NCI-H69 (cell line): ENCODE measurements around the gene SLIT3.
A peak's percentile ranks its signal among the peaks of the same experiment; 100 is the strongest.

Experiments used
- DNase-seq: peaks from one replicate; lab custom pipeline; 2025; lab: John Stamatoyannopoulos, UW

Gene SLIT3

DNA sequence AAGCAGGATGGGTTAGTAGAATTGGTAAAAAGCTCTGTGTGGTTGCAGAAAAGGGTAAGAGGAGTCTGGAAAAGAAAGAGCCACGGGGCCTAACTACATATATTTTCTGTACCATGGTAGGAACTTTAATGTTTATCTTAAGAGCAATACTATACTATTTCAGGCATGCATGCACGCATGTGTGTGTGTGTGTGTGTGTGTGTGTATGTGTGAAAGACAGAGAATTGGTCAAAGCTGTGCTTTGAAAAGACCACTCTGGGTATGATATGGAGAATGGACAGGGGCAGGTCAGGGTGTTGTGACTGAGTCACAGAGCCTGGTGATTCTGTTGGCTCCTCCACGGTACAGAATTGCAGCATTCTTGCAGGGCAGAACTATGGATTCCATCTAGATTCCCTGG is 339.3 kb downstream of the SLIT3 start:
- DNase-seq: no peak

DNA sequence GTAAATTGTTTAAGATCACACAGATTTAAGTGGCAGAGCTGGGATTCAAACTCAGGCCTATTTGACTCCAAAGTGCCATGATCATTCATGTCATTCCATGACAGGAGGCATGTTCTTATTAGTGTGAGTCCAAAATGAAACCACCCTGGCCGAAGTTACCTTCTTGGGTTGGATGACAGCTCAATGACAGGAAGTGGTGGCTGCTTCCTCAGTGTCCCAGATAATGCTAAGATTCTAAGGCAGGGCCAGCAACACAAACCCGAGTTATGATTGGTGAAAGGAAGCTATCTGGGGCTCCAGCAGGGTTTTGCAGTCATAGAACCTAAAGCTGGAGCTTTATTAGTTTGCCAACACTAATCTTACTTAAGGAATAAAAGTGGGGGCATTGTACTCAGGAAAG is 340.4 kb downstream of the SLIT3 start:
- DNase-seq: no peak

DNA sequence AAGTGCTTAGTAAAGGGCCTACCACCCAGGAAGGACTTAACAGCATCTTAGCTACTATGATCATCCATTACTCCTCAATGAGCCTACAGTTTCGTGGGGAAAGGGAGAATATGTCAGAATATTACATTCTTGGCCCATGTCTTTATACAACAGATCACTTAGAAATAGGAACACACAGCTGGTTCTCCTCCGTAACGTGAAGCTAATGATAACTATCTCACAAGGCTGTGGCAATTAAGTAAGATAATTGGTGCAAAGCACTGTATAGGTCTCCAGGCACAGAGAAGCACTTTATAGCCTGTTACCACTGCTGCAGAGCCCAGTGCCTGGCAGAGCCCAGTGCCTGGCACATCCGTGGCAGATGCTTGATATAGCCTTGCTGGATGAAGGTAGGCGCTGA is 347.6 kb downstream of the SLIT3 start:
- no peak for DNase-seq

DNA sequence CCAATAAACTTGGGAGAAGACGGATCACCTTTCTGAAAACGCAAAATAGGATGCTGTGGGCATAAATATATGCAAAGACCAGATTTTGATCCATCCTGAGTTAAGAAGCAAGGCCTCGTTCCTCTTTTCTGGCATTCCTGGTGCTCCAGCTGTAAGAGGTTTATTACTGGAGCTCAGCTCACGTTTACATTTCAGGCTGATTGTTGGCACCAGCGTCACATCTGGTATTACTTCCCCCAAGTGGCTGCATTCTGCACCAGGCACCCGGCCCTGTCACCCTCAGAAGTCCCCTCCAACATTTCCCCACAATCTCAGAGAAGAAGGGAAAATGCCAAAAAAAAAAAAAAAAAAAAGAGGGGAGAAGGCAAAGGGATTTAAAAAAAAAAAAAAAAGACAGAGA is 348.7 kb downstream of the SLIT3 start:
- DNase-seq: no peak

DNA sequence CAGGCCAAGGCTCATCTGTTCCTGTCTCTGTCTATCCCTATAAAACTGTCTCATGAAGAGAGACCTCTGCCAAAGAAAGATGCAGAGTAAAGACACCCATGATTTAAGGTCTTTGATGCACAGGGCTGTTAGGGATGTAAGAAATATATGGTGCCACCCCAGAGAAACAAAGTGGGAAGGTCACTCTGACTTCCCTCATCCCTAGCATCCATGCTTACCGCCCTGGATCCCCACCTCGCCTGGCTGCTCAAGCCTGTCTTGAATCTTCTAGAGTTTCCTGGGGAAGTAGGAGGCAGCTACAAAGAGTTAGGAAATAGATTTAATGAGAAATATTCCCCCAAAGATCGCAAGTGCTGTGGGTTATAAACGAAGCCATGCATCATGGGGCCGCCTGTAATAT is 349.2 kb downstream of the SLIT3 start:
- no peak for DNase-seq

DNA sequence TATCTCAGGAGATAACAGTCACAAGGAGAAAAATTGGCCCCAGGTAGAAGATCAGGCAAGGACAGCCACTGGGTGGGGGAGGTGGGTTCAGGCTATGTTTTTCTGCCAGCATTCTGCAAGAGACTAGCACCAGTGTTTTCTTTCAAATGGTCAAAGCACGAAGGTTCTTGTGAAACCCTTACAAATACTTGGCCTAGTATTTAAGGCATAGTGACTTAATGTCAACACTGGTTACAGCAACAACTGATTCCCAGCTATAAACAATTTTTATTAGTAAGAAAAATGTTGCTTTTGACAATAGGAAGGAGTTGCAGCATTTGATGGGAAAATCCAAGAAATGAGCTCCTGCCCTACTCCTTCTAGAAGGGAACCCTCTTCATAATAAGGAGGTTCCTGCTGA is 349.6 kb downstream of the SLIT3 start:
- DNase-seq: no peak

DNA sequence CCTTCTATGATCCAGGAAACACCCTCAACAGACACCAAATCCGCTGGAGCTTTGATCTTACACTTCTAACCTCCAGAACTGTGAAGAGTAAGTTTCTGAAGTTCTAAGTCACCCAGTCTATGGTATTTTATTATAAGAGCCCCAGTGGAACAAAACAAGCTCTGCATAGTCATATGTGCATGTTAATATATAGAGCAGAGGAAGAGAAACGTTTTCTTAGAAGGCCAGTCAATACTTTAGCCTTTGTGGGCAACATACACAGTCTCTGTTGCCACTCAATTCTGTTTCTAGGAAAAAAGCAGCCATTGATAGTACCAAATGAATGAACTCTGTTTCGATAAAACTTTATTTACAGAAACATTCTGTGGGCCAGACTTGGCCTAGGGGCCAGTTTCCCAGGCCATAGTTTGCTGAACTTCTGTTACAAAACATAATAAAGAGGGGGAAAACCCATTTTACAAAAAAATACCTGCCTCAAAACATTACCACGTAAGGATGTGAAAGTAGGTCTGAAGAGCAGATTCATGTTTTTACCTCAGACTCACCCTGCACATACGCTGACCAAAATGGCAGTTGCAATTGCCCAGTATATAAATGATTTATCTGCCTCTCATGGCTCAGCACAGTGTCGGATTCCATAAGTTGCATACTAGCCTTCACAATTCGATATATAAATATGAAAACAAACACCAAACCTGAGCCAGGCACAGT is 350.5 kb downstream of the SLIT3 start:
- DNase-seq: no peak

DNA sequence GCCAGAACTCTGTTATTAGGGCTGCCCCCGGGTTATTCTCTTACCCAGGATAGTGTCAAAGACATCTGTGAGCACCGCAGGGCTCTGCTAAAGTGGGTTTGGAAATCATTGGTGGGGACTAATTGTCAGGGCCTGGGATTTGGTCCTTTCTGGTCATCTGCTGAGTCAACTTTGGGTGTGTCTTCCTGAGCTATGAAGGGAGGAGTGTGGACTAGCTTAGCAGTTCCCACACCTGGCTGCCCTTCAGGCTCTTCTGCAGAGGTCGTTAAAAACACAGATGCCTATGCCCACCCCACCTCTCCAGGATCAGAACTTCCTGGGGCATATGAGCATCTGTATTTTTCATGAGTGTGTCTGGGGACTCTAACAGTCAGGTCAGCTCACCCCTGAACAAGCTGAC is 352.2 kb downstream of the SLIT3 start:
- no peak for DNase-seq

DNA sequence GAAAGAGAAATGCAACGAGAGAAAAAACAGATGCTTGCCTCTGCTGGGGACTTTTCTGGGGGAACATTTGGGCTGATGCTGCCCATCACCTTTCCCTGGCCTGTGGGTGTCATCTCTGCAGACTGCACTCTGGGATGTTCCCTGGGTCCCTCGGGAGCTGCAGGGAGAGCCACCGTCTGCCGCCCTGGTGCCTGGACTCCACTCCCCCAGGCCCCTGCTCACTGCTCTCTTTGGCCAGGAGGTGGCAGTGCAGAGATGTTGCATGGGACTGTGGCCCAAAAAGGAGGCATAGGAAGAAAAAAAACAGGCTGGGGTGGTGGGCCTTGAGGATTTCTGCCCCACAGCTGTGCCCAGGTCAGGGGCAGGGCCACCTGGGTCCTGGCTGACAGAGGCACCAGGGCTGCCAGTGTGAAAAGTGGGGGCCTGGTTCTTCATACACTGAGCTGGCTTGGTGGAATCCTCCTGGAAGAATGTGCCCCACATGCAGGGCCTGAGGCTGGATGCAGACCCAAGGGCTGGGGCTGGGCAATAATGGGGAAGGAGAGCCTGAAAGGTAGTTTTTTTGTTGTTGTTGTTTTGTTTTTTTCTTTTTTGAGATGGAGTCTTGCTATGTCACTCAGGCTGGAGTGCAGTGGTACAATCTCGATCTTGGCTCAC is 353.6 kb downstream of the SLIT3 start:
- DNase-seq: peak; percentile 55

DNA sequence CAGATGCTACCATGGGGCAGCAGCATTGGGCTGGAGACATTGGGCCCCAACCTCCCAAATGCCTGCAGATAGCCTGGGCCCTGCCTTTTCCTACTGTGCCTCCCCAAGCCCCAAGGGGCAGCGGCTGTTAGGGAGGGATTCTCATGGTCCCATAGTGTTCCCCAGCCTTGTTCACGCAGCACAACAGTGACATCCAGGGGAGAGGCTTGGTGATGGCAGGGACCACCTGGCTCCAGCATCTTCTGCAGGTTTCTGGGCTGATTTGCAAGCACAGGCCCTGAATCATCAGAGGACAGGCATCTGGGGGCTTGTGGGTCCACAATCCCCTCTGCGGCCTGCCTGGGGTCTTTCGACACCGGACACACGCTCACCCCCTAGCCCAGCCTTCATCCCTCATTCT is 354.6 kb downstream of the SLIT3 start:
- DNase-seq: peak; percentile 45

DNA sequence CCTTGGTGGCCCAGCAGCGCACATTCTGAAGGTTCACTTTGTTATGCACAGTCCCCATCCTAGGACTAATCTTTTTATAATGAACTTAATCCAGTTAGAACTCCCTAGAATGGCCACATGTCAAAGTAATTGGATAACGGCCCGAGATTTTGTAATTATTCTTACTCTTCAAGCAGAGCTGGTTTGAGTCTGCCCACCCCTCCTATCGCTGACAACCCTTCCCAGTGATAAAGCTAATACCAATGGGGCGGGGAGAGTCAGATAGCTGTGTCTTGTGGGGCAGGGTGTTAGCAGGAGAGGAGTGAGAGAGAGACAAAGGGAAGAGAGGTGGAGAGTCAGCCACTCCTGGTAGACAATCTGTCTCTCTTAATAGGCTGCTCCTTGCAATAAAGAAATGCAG is 356.9 kb downstream of the SLIT3 start:
- DNase-seq: peak; percentile 51

DNA sequence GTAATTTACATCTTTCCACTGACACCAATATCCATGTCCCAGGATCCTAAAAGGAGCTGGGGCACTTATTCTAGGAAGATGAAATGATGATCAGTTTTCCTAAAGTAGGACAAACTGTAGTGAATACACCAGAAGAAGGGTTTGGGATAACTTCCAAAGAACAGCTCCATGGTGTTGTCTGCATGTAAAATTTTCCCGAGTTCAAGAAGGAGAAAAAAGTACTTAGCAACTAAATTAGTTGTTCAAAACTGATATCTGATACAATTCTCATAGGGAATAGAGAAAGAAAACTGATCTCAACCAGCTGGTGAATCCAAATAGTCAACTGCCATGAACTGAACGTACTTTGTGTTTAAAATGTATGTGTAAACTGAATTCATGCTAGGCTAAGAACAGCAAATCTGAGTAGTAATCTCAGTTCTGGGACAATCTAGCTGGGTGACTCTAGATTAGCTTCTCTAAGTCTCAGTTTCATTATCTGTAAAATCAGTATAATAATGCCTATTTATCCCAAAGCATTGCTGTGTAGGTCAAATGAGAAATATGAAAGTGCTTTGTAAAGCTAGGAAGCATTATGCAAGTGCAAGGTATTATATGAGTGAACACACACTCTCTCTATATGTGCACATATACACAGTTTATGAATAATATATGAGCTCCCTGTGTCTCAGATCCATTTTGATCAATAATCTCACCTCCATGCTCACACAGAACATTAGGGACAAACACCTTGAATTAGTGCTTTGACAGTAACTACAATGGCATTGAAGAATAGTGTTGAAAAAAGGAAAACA is 357.7 kb downstream of the SLIT3 start:
- DNase-seq: no peak

DNA sequence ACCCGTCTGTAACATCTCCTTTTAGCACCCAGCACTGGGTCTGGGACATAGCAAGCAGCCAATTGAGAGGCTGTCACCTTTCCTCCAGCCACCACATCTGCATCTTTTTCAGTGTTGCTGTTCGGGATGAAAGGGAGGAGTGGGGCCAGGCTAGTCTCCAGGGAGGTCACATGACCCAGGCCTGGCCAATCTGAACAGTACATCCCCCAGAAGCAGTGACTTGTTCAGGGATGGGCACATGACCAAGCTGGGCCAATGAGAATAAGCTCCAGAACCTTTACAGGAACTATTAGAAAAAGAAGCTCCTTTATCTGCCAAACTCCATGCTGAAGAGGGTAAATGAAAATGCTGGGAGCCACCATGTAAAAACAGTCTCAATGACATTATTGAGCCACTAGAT is 359.0 kb downstream of the SLIT3 start:
- no peak for DNase-seq

DNA sequence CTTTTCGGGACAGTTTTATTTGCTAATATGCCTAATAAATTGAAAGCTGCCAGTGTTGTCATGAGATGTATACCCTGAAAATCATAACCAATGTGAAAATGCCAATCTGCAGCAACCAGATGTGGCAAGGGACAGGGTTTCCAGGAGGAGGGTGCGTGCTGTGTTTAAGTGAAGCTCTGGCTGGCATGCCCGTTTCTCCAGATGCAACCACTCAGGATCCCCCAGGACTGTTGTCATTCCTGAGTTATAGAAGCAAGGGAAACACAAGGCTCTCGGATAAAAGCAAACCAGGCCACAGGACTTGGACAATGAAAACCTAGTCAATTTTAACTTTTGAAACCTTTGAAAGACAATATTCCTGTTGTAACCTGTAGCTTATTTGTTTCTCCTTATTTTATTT is 360.2 kb downstream of the SLIT3 start:
- DNase-seq: peak; percentile 21

DNA sequence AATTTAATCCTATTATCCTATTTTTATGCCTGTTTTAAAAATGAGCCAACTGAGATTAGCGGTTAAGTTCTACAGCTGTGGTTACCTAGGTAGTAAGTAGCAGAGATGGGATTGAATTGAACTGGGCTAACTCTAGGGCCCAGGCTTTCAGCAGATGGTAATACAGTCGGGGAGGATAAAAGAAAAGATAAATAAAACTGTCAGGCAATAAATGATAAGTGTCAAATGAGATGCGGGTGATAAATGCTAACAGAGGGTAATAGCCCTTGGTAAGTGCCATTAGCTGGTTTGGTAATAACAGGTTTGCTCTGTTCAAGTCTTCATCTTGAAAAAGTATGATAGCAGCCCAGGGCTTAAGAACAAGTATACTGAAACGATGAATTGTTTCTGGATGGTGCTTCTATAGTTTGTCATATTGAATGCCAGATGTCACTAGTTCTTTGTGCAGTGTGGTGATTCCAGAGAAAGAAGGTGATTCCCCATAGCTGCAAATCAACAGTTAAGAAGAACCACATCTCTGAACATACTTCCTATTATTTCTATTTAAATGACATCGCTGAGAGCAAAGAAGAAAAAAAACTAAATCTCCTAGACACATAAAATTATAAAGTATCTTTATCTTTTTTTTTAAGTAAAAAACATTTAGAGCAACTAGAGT is 360.9 kb downstream of the SLIT3 start:
- peak; percentile 88 for DNase-seq

DNA sequence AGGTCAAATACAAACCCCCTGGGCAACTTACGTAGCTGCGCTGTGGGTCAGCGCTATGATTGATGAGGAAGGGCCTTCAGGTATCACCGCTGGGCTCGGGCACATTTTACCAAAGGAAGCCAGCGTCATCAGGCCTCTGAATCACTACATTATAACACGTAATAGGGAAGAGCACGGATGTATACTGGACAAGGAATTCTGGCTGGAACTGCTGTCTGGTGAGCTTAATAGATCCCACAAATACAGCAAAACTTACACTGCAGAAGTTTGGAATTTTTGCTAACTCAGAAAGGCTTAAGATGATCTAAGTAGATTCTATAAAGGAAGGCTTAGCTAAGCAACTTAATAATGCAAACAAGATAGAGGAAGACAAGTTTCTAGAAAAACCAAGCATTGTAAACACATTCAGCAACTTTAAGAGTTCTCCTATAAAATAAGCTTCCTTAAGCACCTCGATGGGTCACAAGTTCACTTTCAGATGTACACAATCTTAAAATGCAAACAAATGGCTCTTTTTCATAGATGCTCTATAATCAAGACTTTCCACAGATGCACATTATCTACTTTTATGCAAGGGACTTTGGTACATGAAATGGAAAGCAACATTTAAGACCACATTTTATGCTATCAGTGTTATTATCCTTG is 361.7 kb downstream of the SLIT3 start:
- DNase-seq: no peak

DNA sequence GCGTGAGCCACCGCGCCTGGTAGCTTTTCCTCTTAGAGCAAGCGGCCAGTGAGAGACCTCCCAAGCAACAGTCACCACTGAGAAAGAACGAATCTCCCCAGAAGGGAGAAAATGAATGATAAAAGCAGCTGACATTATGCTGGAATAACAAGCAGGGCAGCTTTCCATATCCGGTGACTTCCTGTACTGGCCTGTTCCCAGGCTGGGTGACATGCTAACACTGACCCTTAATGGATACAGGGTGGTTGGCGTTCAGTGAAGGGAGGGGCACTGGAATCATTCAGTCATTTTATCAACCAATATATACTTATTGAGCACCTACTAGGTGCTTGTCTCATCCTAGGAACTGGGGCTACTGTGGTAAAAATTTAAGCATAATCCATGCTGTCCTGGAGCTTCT is 364.4 kb downstream of the SLIT3 start:
- no peak for DNase-seq

DNA sequence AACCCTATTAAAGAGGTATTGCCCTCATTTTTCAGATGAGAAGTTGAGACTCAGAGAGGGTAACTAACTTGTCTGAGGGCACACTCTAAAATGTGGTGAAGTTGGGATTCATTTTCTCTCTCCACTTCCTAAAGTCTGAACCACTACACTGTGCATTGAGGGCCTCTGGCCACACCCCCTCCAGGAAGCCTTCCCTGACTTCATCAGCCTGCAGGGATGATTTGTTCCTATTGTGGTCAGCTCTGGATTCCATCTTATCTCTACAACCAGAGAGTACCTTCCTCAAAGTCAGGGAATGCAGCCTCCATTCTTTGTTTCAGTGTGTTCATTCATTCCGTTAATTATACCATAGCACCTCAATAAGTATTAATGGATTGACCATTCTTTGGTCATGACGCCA is 365.8 kb downstream of the SLIT3 start:
- no peak for DNase-seq

DNA sequence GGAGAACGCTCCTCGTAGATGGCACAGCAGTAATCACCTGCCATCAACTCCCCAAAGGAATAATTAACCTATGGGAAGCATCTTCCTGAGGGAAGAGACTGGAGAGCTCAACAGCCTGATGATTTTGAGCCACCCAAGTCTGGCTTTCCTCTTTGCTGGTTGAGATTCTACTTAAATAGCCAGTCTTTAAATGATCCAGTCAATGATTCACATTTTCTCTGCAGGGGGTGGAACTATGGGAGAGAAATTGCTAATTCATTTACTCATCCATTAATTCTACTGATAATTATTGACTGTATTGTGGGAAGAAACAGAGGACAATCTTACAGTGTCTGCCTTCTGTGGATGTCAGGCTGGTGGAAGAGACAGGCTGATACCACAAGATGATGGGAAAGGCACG is 366.8 kb downstream of the SLIT3 start:
- no peak for DNase-seq

DNA sequence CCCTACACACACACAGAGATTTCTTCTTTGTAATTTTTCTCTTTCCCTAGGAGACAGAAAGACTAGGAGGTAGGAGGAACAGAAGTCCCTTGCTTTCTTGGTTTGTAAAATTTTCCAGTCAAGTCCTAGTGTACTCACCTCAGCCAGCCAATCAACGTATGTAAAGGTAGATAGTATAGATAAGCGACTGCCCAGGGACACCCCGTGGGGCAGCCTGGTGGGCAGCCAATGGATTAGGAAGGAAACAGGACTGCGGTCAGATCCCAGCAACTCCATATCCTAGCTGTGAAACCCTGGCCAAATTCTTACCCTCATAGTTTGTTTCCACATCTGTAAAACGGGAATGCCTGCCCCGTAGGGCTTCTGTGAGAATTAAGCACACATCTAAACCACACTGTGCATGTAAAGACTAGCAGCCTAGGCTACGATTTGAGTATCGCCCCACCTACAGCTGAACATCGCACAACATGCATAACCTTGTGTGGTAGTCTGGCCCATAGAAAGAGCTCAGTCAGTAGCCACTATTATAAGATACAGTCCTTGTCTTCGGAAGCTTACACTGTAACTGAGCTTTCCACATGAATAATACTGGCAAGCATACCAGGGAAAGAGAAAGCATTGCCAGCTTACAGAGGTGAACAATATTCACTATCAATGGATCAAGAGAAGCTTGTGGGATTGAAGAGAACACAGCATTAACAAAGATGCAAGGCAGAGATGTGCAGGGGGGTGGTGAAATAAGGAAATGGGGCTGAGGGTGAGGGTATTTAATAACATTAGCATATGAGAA is 368.3 kb downstream of the SLIT3 start:
- no peak for DNase-seq

DNA sequence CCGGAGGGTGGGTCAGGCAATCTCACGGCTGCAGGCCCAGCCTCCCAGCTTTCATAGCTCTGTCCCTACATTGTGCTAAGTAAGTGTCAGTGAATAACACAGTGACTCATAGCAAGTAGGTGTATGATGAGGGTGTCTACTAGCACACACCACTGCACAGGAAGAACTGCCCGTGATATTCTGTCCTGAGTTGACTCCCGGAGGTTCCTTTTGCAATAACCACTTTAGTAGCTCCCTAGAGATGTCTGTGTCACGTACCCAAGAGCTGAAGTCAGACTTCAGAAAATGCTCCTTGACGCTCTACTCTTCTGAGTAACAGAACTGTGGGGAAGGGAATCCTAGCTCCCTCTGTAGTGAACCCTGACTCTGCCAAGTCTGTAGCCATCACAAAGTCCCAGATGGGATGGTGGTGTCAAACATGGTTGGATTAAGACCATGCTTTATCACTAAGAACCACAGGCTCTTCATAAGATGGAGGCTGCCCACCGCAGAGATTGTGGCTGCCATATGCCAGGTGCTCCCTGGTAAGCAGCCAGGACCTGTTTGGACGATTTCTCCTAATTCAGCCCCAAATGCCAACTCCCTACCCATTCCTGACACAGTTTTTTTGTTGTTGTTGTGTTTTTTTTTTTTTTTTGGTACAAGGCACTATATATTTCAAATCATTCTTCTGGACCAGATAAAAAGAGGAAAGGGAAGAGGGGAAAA is 369.1 kb downstream of the SLIT3 start:
- no peak for DNase-seq
